ENCODE results near the gene DENND1A.

- TF ChIP-seq CTCF (CRISPR knock-in tag; IDR thresholded peaks at IDR 0.05) (no peak), POLR2AphosphoS5 (IDR thresholded peaks at IDR 0.05; ENCODE audit: low read depth, low read length) (no peak), CEBPZ (IDR thresholded peaks at IDR 0.05; ENCODE audit: low read length) (no peak), ZNF431 (CRISPR knock-in tag; IDR thresholded peaks at IDR 0.05; ENCODE audit: borderline replicate concordance, low read depth) (no peak), RAD21 (CRISPR knock-in tag; IDR thresholded peaks at IDR 0.05) (no peak), ZNF235 (CRISPR knock-in tag; IDR thresholded peaks at IDR 0.05; ENCODE audit: borderline replicate concordance) (no peak), MYC (CRISPR knock-in tag; IDR thresholded peaks at IDR 0.05; ENCODE audit: borderline replicate concordance) (no peak), HMGXB4 (CRISPR knock-in tag; IDR thresholded peaks at IDR 0.05; ENCODE audit: borderline replicate concordance in 1 of 2, low read depth in 1 of 2) (no peak), ZNF576 (CRISPR knock-in tag; IDR thresholded peaks at IDR 0.05) (no peak), STAT5B (CRISPR knock-in tag; IDR thresholded peaks at IDR 0.05) (no peak), ZNF329 (CRISPR knock-in tag; IDR thresholded peaks at IDR 0.05; ENCODE audit: low read depth) (no peak), ZNF30 (CRISPR knock-in tag; IDR thresholded peaks at IDR 0.05) (no peak)
These were observed 86.2 kb downstream of the DENND1A start for GRCh38 chr9:123843703-123844102.
